NOMO-1 treated with dmso at 0.1 percent for 144 hours (cell line): ENCODE data around the gene FAM171A2.
"Not testable (repeated sequence)": the region's sequence is repeated elsewhere in the genome, so short reads cannot be mapped to it uniquely, and the experiment has no call there.

Experiments
- DNase-seq: peaks from one replicate; lab custom pipeline; 2025; ENCODE audit not compliant: unreplicated experiment; lab: John Stamatoyannopoulos, UW

Gene FAM171A2

GRCh38 chr17:44383861-44384260 lies 20.2 kb upstream of the FAM171A2 start:
- no peak for DNase-seq

- DNase-seq = no peak
Measured at GRCh38 chr17:44383363-44383762, 19.7 kb upstream of the FAM171A2 start.

GRCh38 chr17:44382917-44383316 lies 19.3 kb upstream of the FAM171A2 start:
- no peak for DNase-seq

GRCh38 chr17:44381810-44382305 lies 18.2 kb upstream of the FAM171A2 start:
- DNase-seq = no peak

GRCh38 chr17:44380767-44381166 lies 17.1 kb upstream of the FAM171A2 start:
- DNase-seq = no peak

GRCh38 chr17:44379887-44380286 lies 16.2 kb upstream of the FAM171A2 start:
- DNase-seq = no peak

- DNase-seq = no peak
Measured at GRCh38 chr17:44378171-44378705, 14.6 kb upstream of the FAM171A2 start.

GRCh38 chr17:44376779-44377178 lies 13.1 kb upstream of the FAM171A2 start:
- no peak for DNase-seq

GRCh38 chr17:44376124-44376523 lies 12.5 kb upstream of the FAM171A2 start:
- no peak for DNase-seq

- DNase-seq = no peak
Measured at GRCh38 chr17:44375196-44376017, 11.8 kb upstream of the FAM171A2 start.

- no peak for DNase-seq
Measured at GRCh38 chr17:44374306-44375195, 10.9 kb upstream of the FAM171A2 start.

GRCh38 chr17:44372036-44372435 lies 8.4 kb upstream of the FAM171A2 start:
- no peak for DNase-seq

- DNase-seq = not testable (repeated sequence)
Measured at GRCh38 chr17:44369414-44370023, 5.9 kb upstream of the FAM171A2 start.

GRCh38 chr17:44368391-44369243 lies 5.0 kb upstream of the FAM171A2 start:
- not testable (repeated sequence) for DNase-seq

GRCh38 chr17:44367231-44367979 lies 3.8 kb upstream of the FAM171A2 start:
- no peak for DNase-seq

GRCh38 chr17:44365051-44365450 lies 1.4 kb upstream of the FAM171A2 start:
- not testable (repeated sequence) for DNase-seq

- no peak for DNase-seq
Measured at GRCh38 chr17:44362949-44363612, 572 bp downstream of the FAM171A2 start.

- DNase-seq = no peak
Measured at GRCh38 chr17:44362459-44362948, 1.1 kb downstream of the FAM171A2 start.
